H1 (cell line): ENCODE data around the gene GHRHR. TPM values are rescaled to one million over a fixed set of nuclear protein-coding genes. Genes with fewer than 3 reads are reported as not detected.
A peak's percentile ranks its signal among the peaks of the same experiment; 100 is the strongest.

Experiments
- CTCF ChIA-PET: fragments of 300-600 bp; sonication (Branson Sonifier 250); formaldehyde crosslinking; loops from one replicate; lab custom pipeline; 2021; ENCODE audit not compliant: partially characterized antibody; lab: Charles Lee
- POLR2A ChIA-PET: fragments of 300-600 bp; sonication (Branson Sonifier 250); formaldehyde crosslinking; loops from one replicate; lab custom pipeline; 2021; ENCODE audit warnings: inconsistent platforms; ENCODE audit not compliant: partially characterized antibody; lab: Charles Lee
- DNase-seq, 2 experiments: peaks; one replicate each; pipeline versions ENCODE4 v3.0.0 to v3.0.0-alpha.2; 2010 to 2022; ENCODE audit warnings: low spot score in 2 of 2, low read depth in 1 of 2, mixed read lengths in 1 of 2
- FAIRE-seq: peaks from 2 replicates; lab custom pipeline; 2011; peaks lifted over from hg19 to GRCh38; lab: Jason Lieb, UNC
- H2AFZ ChIP-seq: 2 replicates; pipeline ENCODE4 v1.8.1; 2012; ENCODE audit warnings: low read length, inconsistent platforms
- H2AK5ac ChIP-seq: 2 replicates; pipeline ENCODE4 v1.6.1; 2013; ENCODE audit warnings: low read depth, low read length
- H2BK120ac ChIP-seq: replicated peaks from 2 replicates; pipeline ENCODE3; 2013; ENCODE audit warnings: low read depth, low read length, inconsistent platforms
- H2BK12ac ChIP-seq: 2 replicates; pipeline ENCODE4 v1.6.1; 2013; ENCODE audit warnings: low read depth, low read length
- H2BK15ac ChIP-seq: 2 replicates; pipeline ENCODE4 v1.6.1; 2013; ENCODE audit warnings: low read length
- H2BK20ac ChIP-seq: 2 replicates; pipeline ENCODE4 v1.6.1; 2013; ENCODE audit warnings: low read length
- H2BK5ac ChIP-seq: 2 replicates; pipeline ENCODE4 v1.6.1; 2013; ENCODE audit warnings: low read depth, low read length
- H3K14ac ChIP-seq: 2 replicates; pipeline ENCODE4 v1.6.1; 2013; ENCODE audit warnings: inconsistent platforms; ENCODE audit not compliant: insufficient read length
- H3K18ac ChIP-seq: 2 replicates; pipeline ENCODE4 v1.6.1; 2013; ENCODE audit warnings: low read length; ENCODE audit errors: extremely low read depth
- H3K23ac ChIP-seq: 2 replicates; pipeline ENCODE4 v1.6.1; 2013; ENCODE audit warnings: inconsistent platforms; ENCODE audit not compliant: insufficient read length
- H3K23me2 ChIP-seq: 2 replicates; pipeline ENCODE4 v1.6.1; 2013; ENCODE audit warnings: low read depth, low read length
- H3K27ac ChIP-seq: 2 replicates; pipeline ENCODE4 v1.6.1; 2011; ENCODE audit warnings: low read depth, low read length, inconsistent platforms
- H3K27me3 ChIP-seq, 4 experiments: replicated peaks in 1 of 4; 1 replicate in 1 of 4; 2 replicates in 3 of 4; pipeline versions ENCODE4 v1.6.1 to v1.8.1; 2011 to 2013; ENCODE audit warnings: low read length in 3 of 4, mild to moderate bottlenecking in 3 of 4, inconsistent platforms in 2 of 4, mixed read lengths in 2 of 4, moderate library complexity in 1 of 4; ENCODE audit not compliant: control insufficient read depth in 3 of 4, insufficient read depth in 3 of 4; ENCODE audit errors: extremely low read depth in 1 of 4
- H3K36me3 ChIP-seq, 4 experiments: 2 replicates each; pipeline versions ENCODE4 v1.6.1 to v1.8.1; 2011 to 2013; ENCODE audit warnings: mild to moderate bottlenecking in 4 of 4, low read length in 3 of 4, moderate library complexity in 2 of 4, control low read depth in 1 of 4, inconsistent platforms in 1 of 4; ENCODE audit not compliant: insufficient read depth in 4 of 4, control insufficient read depth in 2 of 4
- H3K4ac ChIP-seq: replicated peaks from 2 replicates; pipeline ENCODE3; 2013; ENCODE audit warnings: low read length, low read depth, mixed read lengths, inconsistent platforms; ENCODE audit not compliant: insufficient read length
- H3K4me1 ChIP-seq, 4 experiments: replicated peaks in 1 of 4; 1 replicate in 1 of 4; 2 replicates in 3 of 4; pipeline versions ENCODE4 v1.6.1 to v1.8.1; 2011 to 2013; ENCODE audit warnings: low read length in 3 of 4, inconsistent platforms in 2 of 4, mixed read lengths in 1 of 4; ENCODE audit not compliant: insufficient read depth in 4 of 4, control insufficient read depth in 3 of 4
- H3K4me2 ChIP-seq, 2 experiments: 2 replicates each; pipeline versions ENCODE4 v1.6.1 to v1.8.1; 2011 to 2013; ENCODE audit warnings: low read depth in 2 of 2, low read length in 2 of 2, control low read depth in 1 of 2, inconsistent platforms in 1 of 2, mild to moderate bottlenecking in 1 of 2; ENCODE audit not compliant: insufficient read depth in 1 of 2
- H3K4me3 ChIP-seq, 4 experiments: fragments of 200-600, 300-600 bp in 1 of 4; sonication (generic), shearing (Covaris generic), sonication (Bioruptor Twin) in 1 of 4; 2 replicates each; pipeline versions ENCODE4 v1.5.1 to v1.8.1; 2011 to 2016; ENCODE audit warnings: low read length in 4 of 4, low read depth in 3 of 4, control low read depth in 2 of 4, inconsistent platforms in 2 of 4, mild to moderate bottlenecking in 2 of 4, mixed read lengths in 1 of 4, moderate library complexity in 1 of 4; ENCODE audit not compliant: insufficient read depth in 2 of 4; ENCODE audit errors: extremely low read depth in 1 of 4
- H3K56ac ChIP-seq: replicated peaks from 2 replicates; pipeline ENCODE3; 2013; ENCODE audit warnings: low read depth, mild to moderate bottlenecking, mixed read lengths, low read length, inconsistent platforms; ENCODE audit not compliant: insufficient read length
- H3K79me1 ChIP-seq: 2 replicates; pipeline ENCODE4 v1.6.1; 2013; ENCODE audit warnings: low read depth, low read length, control low read depth
- H3K79me2 ChIP-seq, 2 experiments: 2 replicates each; pipeline versions ENCODE4 v1.6.1 to v1.8.1; 2012 to 2013; ENCODE audit warnings: low read length in 2 of 2, mild to moderate bottlenecking in 2 of 2, inconsistent platforms in 1 of 2; ENCODE audit not compliant: insufficient read depth in 2 of 2, control insufficient read depth in 1 of 2
- H3K9ac ChIP-seq, 4 experiments: replicated peaks in 1 of 4; 1 replicate in 1 of 4; 2 replicates in 3 of 4; pipeline versions ENCODE4 v1.6.1 to v1.8.1; 2011 to 2013; ENCODE audit warnings: low read depth in 3 of 4, low read length in 3 of 4, control low read depth in 2 of 4, mild to moderate bottlenecking in 2 of 4, moderate library complexity in 2 of 4, inconsistent platforms in 1 of 4; ENCODE audit errors: extremely low read depth in 1 of 4
- H3K9me3 ChIP-seq, 2 experiments: 2 replicates each; pipeline versions ENCODE4 v1.6.1 to v1.8.1; 2012 to 2013; ENCODE audit warnings: mild to moderate bottlenecking in 2 of 2, moderate library complexity in 2 of 2, control low read depth in 1 of 2, inconsistent platforms in 1 of 2, low read depth in 1 of 2, low read length in 1 of 2, mixed read lengths in 1 of 2; ENCODE audit not compliant: insufficient read depth in 2 of 2
- H4K20me1 ChIP-seq, 2 experiments: replicated peaks in 1 of 2; 2 replicates each; pipeline versions ENCODE3 to v1.8.1; 2011 to 2013; ENCODE audit warnings: inconsistent platforms in 2 of 2, low read length in 2 of 2, mild to moderate bottlenecking in 1 of 2; ENCODE audit not compliant: insufficient read depth in 2 of 2, control insufficient read depth in 1 of 2
- H4K5ac ChIP-seq: 2 replicates; pipeline ENCODE4 v1.6.1; 2013; ENCODE audit warnings: low read length, low read depth, mixed read lengths, inconsistent platforms; ENCODE audit not compliant: insufficient read length
- H4K8ac ChIP-seq: 2 replicates; pipeline ENCODE4 v1.8.0; 2013; ENCODE audit warnings: mild to moderate bottlenecking, moderate library complexity, low read length, inconsistent platforms; ENCODE audit not compliant: insufficient read depth; ENCODE audit errors: extremely low read depth
- H4K91ac ChIP-seq: replicated peaks from 2 replicates; pipeline ENCODE3; 2013; ENCODE audit warnings: low read length, mixed read lengths, inconsistent platforms; ENCODE audit not compliant: insufficient read length
- CBX5 ChIP-seq: fragments of 300-800, 300-1000 bp; sonication (generic); IDR thresholded peaks from 2 replicates; pipeline ENCODE4 v1.7.1; 2016; ENCODE audit warnings: antibody characterized with exemption, low read length, low read depth
- CBX8 ChIP-seq: fragments of 300-800, 300-1000 bp; sonication (generic); IDR thresholded peaks from 2 replicates; pipeline ENCODE4 v1.7.1; 2016; ENCODE audit warnings: low read depth, low read length, borderline replicate concordance
- EZH2 ChIP-seq: fragments of 200-600 bp; sonication (generic); IDR thresholded peaks from 2 replicates; pipeline ENCODE4 v1.7.1; 2012; ENCODE audit warnings: low read depth, mild to moderate bottlenecking, moderate library complexity, low read length, inconsistent platforms; ENCODE audit not compliant: severe bottlenecking
- HDAC2 ChIP-seq, 2 experiments: fragments of 300-600 bp in 1 of 2; sonication (generic) in 1 of 2; IDR thresholded peaks; 2 replicates each; pipeline ENCODE4 v1.6.1; 2011 to 2012; ENCODE audit warnings: low read depth in 2 of 2, low read length in 2 of 2, mild to moderate bottlenecking in 2 of 2, moderate library complexity in 2 of 2, borderline replicate concordance in 1 of 2, inconsistent platforms in 1 of 2
- RAD21 ChIP-seq, 2 experiments: IDR thresholded peaks in 1 of 2; conservative IDR thresholded peaks in 1 of 2; 2 replicates each; pipeline ENCODE4 v1.6.1; 2011; ENCODE audit warnings: low read depth in 2 of 2, low read length in 2 of 2, improper control_type of control experiment in 1 of 2, inconsistent platforms in 1 of 2, mild to moderate bottlenecking in 1 of 2, moderate library complexity in 1 of 2
- RBBP5 ChIP-seq: IDR thresholded peaks from 2 replicates; pipeline ENCODE4 v1.7.1; 2012; ENCODE audit warnings: low read depth, mild to moderate bottlenecking, inconsistent platforms, low read length, moderate library complexity, borderline replicate concordance
- YY1 ChIP-seq: IDR thresholded peaks from 2 replicates; pipeline ENCODE4 v1.6.1; 2011; ENCODE audit warnings: low read depth, mild to moderate bottlenecking, low read length
- ZNF274 ChIP-seq: IDR thresholded peaks from 2 replicates; pipeline ENCODE4 v1.7.0; 2012; ENCODE audit warnings: low read length, borderline replicate concordance; ENCODE audit errors: extremely low read depth
- WGBS, 2 experiments: shearing (Covaris generic) in 1 of 2; methylation state at CpG; one replicate each; pipeline versions ENCODE4 v1.1.6 to v1.1.7; 2013 to 2015; ENCODE audit warnings: low lambda C conversion rate in 2 of 2, mixed read lengths in 2 of 2, inconsistent platforms in 1 of 2, low coverage in 1 of 2, missing lambda C conversion rate in 1 of 2; ENCODE audit not compliant: insufficient replicate concordance in 2 of 2, insufficient coverage in 1 of 2, insufficient read length in 1 of 2; ENCODE audit errors: extremely low coverage in 1 of 2, missing lambda C conversion rate in 1 of 2; 5-methylcytosine and 5-hydroxymethylcytosine counted together
- polyA plus RNA-seq, 7 experiments: library from polyadenylated mRNA; depleted of rRNA in 3 of 7; stranded (reverse) in 5 of 7; unstranded in 2 of 7; fragments of >200 nt in 5 of 7; fragments of 200-250 nt in 2 of 7; gene quantifications; 1 replicate in 5 of 7; 2 replicates in 1 of 7; 4 replicates in 1 of 7; pipeline versions ENCODE4 v1.2.1 to v1.2.3, GENCODE V29; 2011 to 2013; ENCODE audit warnings: missing spikeins in 2 of 7, mixed read lengths in 2 of 7
- total RNA-seq: library from RNA; stranded (reverse); fragmentation: NEBNext Ultra II Directional; extraction: Animal tissue kit (Norgen Biotek cat#: 25700); gene quantifications from 2 replicates; pipeline ENCODE4 v1.2.1, GENCODE V29; 2021

The GHRHR gene
- total and polyA plus RNA-seq, 2 of the 8 experiments (the other 6 are each of a cell fraction or from before 2014, with no cell fraction given) = 0.60 to 6.5 TPM

- POLR2A ChIA-PET = interaction anchor here (0.6 to 1.5 kb wide), 2 partner anchors 13 to 51 kb away, joined by 5 read pairs; no protein-coding TSS in a partner anchor
- Histone ChIP-seq H3K27ac (no peak overlapping the region), H3K27me3 (peaks cover 0 to 7% (median 2%) of the 10 kb centered on the region in 4 experiments; a peak in 3 of 7 replicates), H3K9me3 (no peaks in the 10 kb centered on the region), H2BK120ac (peak overlapping the region; percentile 24), H3K36me3 (no peaks in the 10 kb centered on the region), H4K91ac (peak overlapping the region; percentile 93), H2BK5ac (0 out of 2 replicates have a peak overlapping the region, but pooled peaks have one; percentile 60), H3K4ac (peak overlapping the region; percentile 59), H3K18ac (peak overlapping the region; percentile 43; the same call in 1 of the 2 replicates), H3K9ac (no peak overlapping the region), H4K5ac (no peak overlapping the region), H3K14ac (no peak overlapping the region), H3K4me1 (peaks cover 16 to 50% (median 42%) of the 10 kb centered on the region in 4 experiments), H3K23me2 (peaks cover 8% of the 10 kb centered on the region), H4K8ac (no peak overlapping the region), H3K4me2 (peak overlapping the region in 1 of 2 experiments; percentile 22; a peak in 1 of 4 replicates), H3K23ac (no peak overlapping the region), H3K79me2 (no peaks in the 10 kb centered on the region), H3K79me1 (no peaks in the 10 kb centered on the region), H3K56ac (peak overlapping the region; percentile 6), H4K20me1 (no peaks in the 10 kb centered on the region), H2BK20ac (peak overlapping the region; percentile 97; the same call in 1 of the 2 replicates), H2AFZ (no peak overlapping the region), H2BK12ac (peak overlapping the region; percentile 82; the same call in 1 of the 2 replicates), H2AK5ac (peak overlapping the region; percentile 25; the same call in 1 of the 2 replicates), H2BK15ac (peak overlapping the region; percentile 95; the same call in 1 of the 2 replicates), H3K4me3 (no peak overlapping the region)
- CTCF ChIA-PET = interaction anchor here (0.6 to 18.9 kb wide), 8 partner anchors 9 to 333 kb away, joined by 3 to 517 read pairs (median 36); partner anchors contain the start of gene ADCYAP1R1
- FAIRE-seq (no peak), DNase-seq (no peak)
- no peak for TF ChIP-seq RAD21 (IDR thresholded peaks at IDR 0.05 in 1 of 2, conservative IDR thresholded peaks at IDR 0.05 in 1 of 2; ENCODE audit: low read depth in 2 of 2, low read length in 2 of 2)
- TF ChIP-seq YY1 = no peak
- TF ChIP-seq RBBP5 = no peak
- TF ChIP-seq ZNF274 = no peak
- no peak for TF ChIP-seq EZH2
- TF ChIP-seq HDAC2 (IDR thresholded peaks at IDR 0.05; ENCODE audit: borderline replicate concordance in 1 of 2, low read depth in 2 of 2, low read length in 2 of 2) = no peak
- TF ChIP-seq CBX5 = no peak
- no peak for TF ChIP-seq CBX8
- WGBS, 2 experiments = 73% methylated on average over 1 of the region's 5 CpGs; no CpG with 5 or more reads in 1 of the 2 experiments
These were observed 24.2 kb downstream of the GHRHR start for GRCh38 chr7:30987936-30988335.
